ENCODE data around the gene PDRG1.

GRCh38 chr20:31951530-31952453, at the start of gene PDRG1:
- TF ChIP-seq CTCF (IDR thresholded peaks at IDR 0.05) (peak; percentile 90 to 97 (median 94)), POLR2A (IDR thresholded peaks at IDR 0.05) (peak; percentile 47 to 56)
